Caco-2 (cell line): ENCODE data around the gene JAG1. TPM values are rescaled to one million over a fixed set of nuclear protein-coding genes. Genes with fewer than 3 reads are reported as not detected.

Experiments used
- BruUV-seq: library from RNA; stranded (reverse); fragments of 400-500 nt; replicated peaks from 2 replicates; lab custom pipeline; 2021; lab: Mats Ljungman, UMichigan
- CTCF ChIA-PET: fragments of 300-600 bp; sonication (Branson Sonifier 250); formaldehyde crosslinking; loops from one replicate; lab custom pipeline; 2022; ENCODE audit warnings: antibody characterized with exemption; lab: Charles Lee
- POLR2A ChIA-PET: fragments of 300-600 bp; sonication (Branson Sonifier 250); formaldehyde crosslinking; loops from one replicate; lab custom pipeline; 2022; ENCODE audit warnings: antibody characterized with exemption; lab: Charles Lee
- DNase-seq, 2 experiments: peaks; one replicate each; pipeline versions ENCODE4 v3.0.0 to v3.0.0-alpha.2; 2020 to 2022
- H3K27me3 ChIP-seq: replicated peaks from 2 replicates; pipeline ENCODE4 v1.6.0; 2011; ENCODE audit warnings: low read length; ENCODE audit not compliant: control insufficient read depth, insufficient read depth
- H3K36me3 ChIP-seq: 2 replicates; pipeline ENCODE4 v1.5.1; 2011; ENCODE audit warnings: low read length; ENCODE audit not compliant: control insufficient read depth, insufficient read depth
- H3K4me1 ChIP-seq: fragments of 250-450 bp; sonication (Bioruptor Pico); 2 replicates; pipeline ENCODE4 v1.5.1; 2020; ENCODE audit warnings: mild to moderate bottlenecking
- H3K4me3 ChIP-seq: 2 replicates; pipeline ENCODE4 v1.5.1; 2011; ENCODE audit warnings: low read depth, mild to moderate bottlenecking, control low read depth, low read length
- H3K9me3 ChIP-seq: fragments of 250-450 bp; sonication (Bioruptor Pico); 2 replicates; pipeline ENCODE4 v1.5.1; 2020; ENCODE audit warnings: mild to moderate bottlenecking, moderate library complexity
- H3K27ac Mint-ChIP-seq: one replicate; pipeline ENCODE4 v1.8.0; 2022; ENCODE audit warnings: mixed read lengths; ENCODE audit not compliant: unreplicated experiment
- H3K27me3 Mint-ChIP-seq: one replicate; pipeline ENCODE4 v1.8.0; 2022; ENCODE audit warnings: mixed read lengths; ENCODE audit not compliant: insufficient read depth, unreplicated experiment
- H3K36me3 Mint-ChIP-seq: one replicate; pipeline ENCODE4 v1.8.0; 2022; ENCODE audit warnings: mild to moderate bottlenecking, mixed read lengths; ENCODE audit not compliant: insufficient read depth, unreplicated experiment
- H3K4me1 Mint-ChIP-seq: one replicate; pipeline ENCODE4 v1.8.0; 2022; ENCODE audit warnings: low read depth, mixed read lengths; ENCODE audit not compliant: unreplicated experiment
- H3K4me3 Mint-ChIP-seq: one replicate; pipeline ENCODE4 v1.8.0; 2022; ENCODE audit warnings: mild to moderate bottlenecking, moderate library complexity, mixed read lengths; ENCODE audit not compliant: unreplicated experiment
- H3K9me3 Mint-ChIP-seq: one replicate; pipeline ENCODE4 v1.8.0; 2022; ENCODE audit warnings: mixed read lengths; ENCODE audit not compliant: unreplicated experiment
- CTCF ChIP-seq, 2 experiments: fragments of 200-600 bp in 1 of 2; IDR thresholded peaks; 1 replicate in 1 of 2; 2 replicates in 1 of 2; pipeline versions ENCODE4 v1.5.1 to v1.8.0; 2011 to 2022; ENCODE audit warnings: antibody characterized with exemption in 1 of 2, control low read depth in 1 of 2, inconsistent platforms in 1 of 2, low read depth in 1 of 2, low read length in 1 of 2, mild to moderate bottlenecking in 1 of 2, moderate library complexity in 1 of 2; ENCODE audit not compliant: insufficient read depth in 1 of 2, severe bottlenecking in 1 of 2, unreplicated experiment in 1 of 2
- intact Hi-C: fragments of 100-400 bp; cut with micrococcal nuclease; formaldehyde crosslinking; loops from one replicate; pipeline ENCODE4 v1.10.0; 2022; ENCODE audit not compliant: unreplicated experiment
- total RNA-seq: library from RNA; stranded (reverse); gene quantifications from 2 replicates; pipeline ENCODE4 v1.2.3, GENCODE V29; 2022

The JAG1 gene
- total RNA-seq, 1 experiment from 2014 or later: 69.8 TPM

- peaks cover 94% of the 10 kb centered on the region for H3K36me3 Mint-ChIP-seq
Observed at GRCh38 chr20:10641893-10642292, 31.9 kb downstream of the JAG1 start.

GRCh38 chr20:10641467-10641866 lies 32.3 kb downstream of the JAG1 start:
- Mint-ChIP-seq H3K4me3 (no peak overlapping the region), H3K36me3 (peaks cover 93% of the 10 kb centered on the region), H3K9me3 (no peaks in the 10 kb centered on the region), H3K27ac (no peak overlapping the region), H3K27me3 (no peaks in the 10 kb centered on the region), H3K4me1 (no peaks in the 10 kb centered on the region)
- H3K4me1 ChIP-seq: no peaks in the 10 kb centered on the region
- POLR2A ChIA-PET: no interaction called here
- intact Hi-C loops: no loop called here
- H3K9me3 ChIP-seq: no peaks in the 10 kb centered on the region
- no TSS peak for BruUV-seq
- H3K36me3 ChIP-seq: peaks cover 16% of the 10 kb centered on the region
- no peak for DNase-seq
- H3K4me3 ChIP-seq: no peak overlapping the region
- H3K27me3 ChIP-seq: no peaks in the 10 kb centered on the region
- TF ChIP-seq CTCF (IDR thresholded peaks at IDR 0.05; ENCODE audit: insufficient read depth in 1 of 2, low read depth in 1 of 2, low read length in 1 of 2, severe bottlenecking in 1 of 2, unreplicated experiment in 1 of 2): no peak
- CTCF ChIA-PET: no interaction called here

More at GRCh38 chr20:10641893-10642292, 31.9 kb downstream of the JAG1 start:
- no peaks in the 10 kb centered on the region for H3K27me3 ChIP-seq
- no peaks in the 10 kb centered on the region for H3K4me1 Mint-ChIP-seq
- DNase-seq: no peak
- no TSS peak for BruUV-seq
- no peaks in the 10 kb centered on the region for H3K27me3 Mint-ChIP-seq
- no peaks in the 10 kb centered on the region for H3K9me3 Mint-ChIP-seq
- H3K4me1 ChIP-seq: no peaks in the 10 kb centered on the region
- ChIA-PET CTCF (no interaction called here), POLR2A (no interaction called here)
- TF ChIP-seq CTCF (IDR thresholded peaks at IDR 0.05; ENCODE audit: insufficient read depth in 1 of 2, low read depth in 1 of 2, low read length in 1 of 2, severe bottlenecking in 1 of 2, unreplicated experiment in 1 of 2): no peak
- intact Hi-C loops: no loop called here
- peaks cover 16% of the 10 kb centered on the region for H3K36me3 ChIP-seq
- no peak overlapping the region for H3K27ac Mint-ChIP-seq
- no peak overlapping the region for H3K4me3 Mint-ChIP-seq
- no peak overlapping the region for H3K4me3 ChIP-seq
- no peaks in the 10 kb centered on the region for H3K9me3 ChIP-seq

- ChIA-PET CTCF (no interaction called here), POLR2A (no interaction called here)
- intact Hi-C loops: no loop called here
- H3K36me3 ChIP-seq: peaks cover 14% of the 10 kb centered on the region
- BruUV-seq: no TSS peak
- Mint-ChIP-seq H3K27ac (no peak overlapping the region), H3K36me3 (peaks cover 93% of the 10 kb centered on the region), H3K9me3 (no peaks in the 10 kb centered on the region), H3K27me3 (no peaks in the 10 kb centered on the region), H3K4me1 (no peaks in the 10 kb centered on the region), H3K4me3 (no peak overlapping the region)
- no peak overlapping the region for H3K4me3 ChIP-seq
- TF ChIP-seq CTCF (IDR thresholded peaks at IDR 0.05; ENCODE audit: insufficient read depth in 1 of 2, low read depth in 1 of 2, low read length in 1 of 2, severe bottlenecking in 1 of 2, unreplicated experiment in 1 of 2): no peak
- no peak for DNase-seq
- no peaks in the 10 kb centered on the region for H3K4me1 ChIP-seq
- no peaks in the 10 kb centered on the region for H3K27me3 ChIP-seq
- H3K9me3 ChIP-seq: no peaks in the 10 kb centered on the region
Observed at GRCh38 chr20:10640897-10641296, 32.9 kb downstream of the JAG1 start.
